ENCODE results near the gene GP9. TPM values are rescaled to one million over a fixed set of nuclear protein-coding genes. Genes with fewer than 3 reads are reported as not detected.

GP9 gene
- polyA plus RNA-seq, 1 donor from 2014 or later: not detected

DNA sequence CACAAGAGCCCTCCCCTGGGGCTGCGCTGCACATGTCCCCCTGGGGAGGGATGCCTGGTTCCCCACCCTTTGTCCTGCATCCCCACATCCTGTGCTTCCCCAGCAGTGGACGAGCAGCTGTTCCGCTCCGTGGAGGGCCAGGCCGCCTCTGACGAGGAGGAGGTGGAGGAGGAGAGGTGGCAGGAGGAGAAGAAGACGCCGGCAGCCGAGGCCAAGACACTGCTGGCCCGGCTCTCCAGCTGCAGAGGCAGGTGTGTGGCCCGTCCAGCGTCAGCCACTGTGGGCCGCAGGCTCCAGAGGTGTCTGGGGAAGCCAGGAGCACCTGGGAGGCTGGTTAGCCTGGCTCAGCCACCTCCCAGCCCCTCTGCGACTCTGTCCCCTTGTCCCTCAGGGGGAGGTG is 27.9 kb upstream of the GP9 start:
- H3K4me3 ChIP-seq (ENCODE audit: low read length): no peak overlapping the region
- no peaks in the 10 kb centered on the region for H3K79me2 ChIP-seq (replicated peaks; ENCODE audit: insufficient read depth, low read length)
- H3K36me3 ChIP-seq (ENCODE audit: insufficient read depth, low read length): no peaks in the 10 kb centered on the region
- no peak overlapping the region for H3K4me2 ChIP-seq (ENCODE audit: low read length)
- no peaks in the 10 kb centered on the region for H4K20me1 ChIP-seq (ENCODE audit: insufficient read depth)
- no peaks in the 10 kb centered on the region for H3F3A ChIP-seq (ENCODE audit: insufficient read depth, low read length, poor library complexity, severe bottlenecking)
- no peaks in the 10 kb centered on the region for H3K27me3 ChIP-seq (ENCODE audit: insufficient read depth, low read depth, low read length)
- H3K9me2 ChIP-seq (ENCODE audit: insufficient read depth, low read length): no peaks in the 10 kb centered on the region
- no peak overlapping the region for H3K27ac ChIP-seq (ENCODE audit: low read length)
- no peaks in the 10 kb centered on the region for H3K9me3 ChIP-seq (ENCODE audit: low read length)
- TF ChIP-seq RAD21 (conservative IDR thresholded peaks at IDR 0.05) (no peak), MXI1 (conservative IDR thresholded peaks at IDR 0.05; ENCODE audit: poor library complexity, severe bottlenecking) (no peak), SMC3 (conservative IDR thresholded peaks at IDR 0.05; ENCODE audit: poor library complexity) (no peak), EZH2 (IDR thresholded peaks at IDR 0.05; ENCODE audit: borderline replicate concordance, insufficient read depth, low read length, poor library complexity, severe bottlenecking) (no peak), TAF1 (IDR thresholded peaks at IDR 0.05; ENCODE audit: low read depth) (no peak), EP300 (conservative IDR thresholded peaks at IDR 0.05; ENCODE audit: poor library complexity, severe bottlenecking) (no peak), POLR2AphosphoS5 (IDR thresholded peaks at IDR 0.05) (no peak), REST (IDR thresholded peaks at IDR 0.05; ENCODE audit: borderline replicate concordance) (no peak)
- TF ChIP-seq, protein P1, sequence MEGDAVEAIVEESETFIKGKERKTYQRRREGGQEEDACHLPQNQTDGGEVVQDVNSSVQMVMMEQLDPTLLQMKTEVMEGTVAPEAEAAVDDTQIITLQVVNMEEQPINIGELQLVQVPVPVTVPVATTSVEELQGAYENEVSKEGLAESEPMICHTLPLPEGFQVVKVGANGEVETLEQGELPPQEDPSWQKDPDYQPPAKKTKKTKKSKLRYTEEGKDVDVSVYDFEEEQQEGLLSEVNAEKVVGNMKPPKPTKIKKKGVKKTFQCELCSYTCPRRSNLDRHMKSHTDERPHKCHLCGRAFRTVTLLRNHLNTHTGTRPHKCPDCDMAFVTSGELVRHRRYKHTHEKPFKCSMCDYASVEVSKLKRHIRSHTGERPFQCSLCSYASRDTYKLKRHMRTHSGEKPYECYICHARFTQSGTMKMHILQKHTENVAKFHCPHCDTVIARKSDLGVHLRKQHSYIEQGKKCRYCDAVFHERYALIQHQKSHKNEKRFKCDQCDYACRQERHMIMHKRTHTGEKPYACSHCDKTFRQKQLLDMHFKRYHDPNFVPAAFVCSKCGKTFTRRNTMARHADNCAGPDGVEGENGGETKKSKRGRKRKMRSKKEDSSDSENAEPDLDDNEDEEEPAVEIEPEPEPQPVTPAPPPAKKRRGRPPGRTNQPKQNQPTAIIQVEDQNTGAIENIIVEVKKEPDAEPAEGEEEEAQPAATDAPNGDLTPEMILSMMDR (IDR thresholded peaks at IDR 0.05; ENCODE audit: poor library complexity, severe bottlenecking): no peak
- no peak overlapping the region for H3K9ac ChIP-seq (ENCODE audit: low read length)
- H2AFZ ChIP-seq (ENCODE audit: low read depth, low read length): no peak overlapping the region

DNA sequence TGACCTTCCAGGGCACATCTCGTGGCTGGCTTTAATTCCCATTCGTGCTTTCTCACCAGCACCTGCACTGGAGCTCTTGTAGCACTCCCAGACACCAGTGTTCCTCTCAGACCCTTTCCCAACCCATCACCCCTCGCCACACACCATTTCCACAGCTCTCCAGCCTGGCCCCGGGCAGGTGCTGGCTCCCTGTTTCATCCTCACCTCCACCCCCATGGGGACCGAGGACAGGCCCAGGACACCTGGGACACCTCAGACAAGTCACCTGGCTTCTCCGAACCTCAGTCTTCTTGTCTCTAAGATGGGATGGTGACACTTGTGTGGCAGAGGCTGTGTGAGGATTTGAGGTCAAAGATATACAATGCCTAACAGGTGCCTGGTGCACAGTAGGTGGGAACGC is 27.4 kb upstream of the GP9 start:
- H3K27ac ChIP-seq (ENCODE audit: low read length): no peak overlapping the region
- no peaks in the 10 kb centered on the region for H3K9me3 ChIP-seq (ENCODE audit: low read length)
- no peak overlapping the region for H3K9ac ChIP-seq (ENCODE audit: low read length)
- no peak for TF ChIP-seq EZH2 (IDR thresholded peaks at IDR 0.05; ENCODE audit: borderline replicate concordance, insufficient read depth, low read length, poor library complexity, severe bottlenecking)
- TF ChIP-seq RAD21 (conservative IDR thresholded peaks at IDR 0.05): no peak
- no peak for TF ChIP-seq POLR2AphosphoS5 (IDR thresholded peaks at IDR 0.05)
- TF ChIP-seq MXI1 (conservative IDR thresholded peaks at IDR 0.05; ENCODE audit: poor library complexity, severe bottlenecking): no peak
- TF ChIP-seq, protein P1 (IDR thresholded peaks at IDR 0.05; ENCODE audit: poor library complexity, severe bottlenecking): no peak
- no peaks in the 10 kb centered on the region for H3K79me2 ChIP-seq (replicated peaks; ENCODE audit: insufficient read depth, low read length)
- H3F3A ChIP-seq (ENCODE audit: insufficient read depth, low read length, poor library complexity, severe bottlenecking): no peaks in the 10 kb centered on the region
- H4K20me1 ChIP-seq (ENCODE audit: insufficient read depth): no peaks in the 10 kb centered on the region
- H3K9me2 ChIP-seq (ENCODE audit: insufficient read depth, low read length): no peaks in the 10 kb centered on the region
- no peaks in the 10 kb centered on the region for H3K27me3 ChIP-seq (ENCODE audit: insufficient read depth, low read depth, low read length)
- H3K4me3 ChIP-seq (ENCODE audit: low read length): no peak overlapping the region
- H3K4me2 ChIP-seq (ENCODE audit: low read length): no peak overlapping the region
- H2AFZ ChIP-seq (ENCODE audit: low read depth, low read length): no peak overlapping the region
- no peaks in the 10 kb centered on the region for H3K36me3 ChIP-seq (ENCODE audit: insufficient read depth, low read length)
